A549 treated with CORT108297 at 1 μM for 4 hours (cell line): ENCODE measurements around the gene MTTP. TPM values are rescaled to one million over a fixed set of nuclear protein-coding genes. Genes with fewer than 3 reads are reported as not detected.

Experiments used
- total RNA-seq: library from RNA; stranded (reverse); fragments of 200-300 nt; extraction: Qiagen RNA extraction; gene quantifications from 5 replicates; pipeline ENCODE4 v1.2.3, GENCODE V29; 2022

Gene MTTP
- not detected in 5 replicates for total RNA-seq

GRCh38 chr4:99574530-99575324 lies at the start of gene MTTP:
Gene MTTP (plus strand): TSS chr4:99574824. CDS start chr4:99574910, 86 bp downstream.

GRCh38 chr4:99563310-99564186 lies 11.1 kb upstream of the MTTP start, which contains the start of gene TRMT10A:
Gene TRMT10A (minus strand): TSS chr4:99564039. CDS start chr4:99559338, 4,701 bp downstream.

GRCh38 chr4:99657798-99658197 lies 83.2 kb downstream of the MTTP start, which contains the start of gene C4orf54:
Gene C4orf54 (minus strand): TSS chr4:99657828. CDS start chr4:99654648, 3,180 bp downstream.

Other genes starting within 250 kb of the MTTP start
- gene ADH1C, start 222.1 kb upstream of the MTTP start, total RNA-seq, result not detected in 5 replicates
- gene ADH7, start 139.5 kb upstream of the MTTP start, total RNA-seq, result not detected in 5 replicates
- not detected in 5 replicates for gene C4orf17, start 63.8 kb upstream of the MTTP start, total RNA-seq
- 3.4 to 6.9 TPM (median 4.1 TPM) in 5 replicates for gene TRMT10A, start 10.8 kb upstream of the MTTP start, total RNA-seq
- gene C4orf54, start 83.0 kb downstream of the MTTP start, total RNA-seq, result not detected in 5 replicates
- not detected in 5 replicates for gene DAPP1, start 242.0 kb downstream of the MTTP start, total RNA-seq